Endothelial cell (in vitro differentiated cells): Measurements from ENCODE around the gene ZFYVE9. TPM values are rescaled to one million over a fixed set of nuclear protein-coding genes. Genes with fewer than 3 reads are reported as not detected.

ENCODE experiments used
- DNase-seq: peaks from one replicate; pipeline ENCODE4 v3.0.0; 2021; ENCODE audit warnings: low spot score
- H3K27ac Mint-ChIP-seq: one replicate; pipeline ENCODE4 v1.8.0; 2021; ENCODE audit warnings: mixed read lengths, inconsistent platforms; ENCODE audit not compliant: unreplicated experiment
- H3K27me3 Mint-ChIP-seq: one replicate; pipeline ENCODE4 v1.8.0; 2021; ENCODE audit warnings: mild to moderate bottlenecking, moderate library complexity, mixed read lengths, inconsistent platforms; ENCODE audit not compliant: unreplicated experiment
- H3K36me3 Mint-ChIP-seq: one replicate; pipeline ENCODE4 v1.8.0; 2021; ENCODE audit warnings: mild to moderate bottlenecking, low read depth, mixed read lengths, inconsistent platforms; ENCODE audit not compliant: unreplicated experiment
- H3K4me1 Mint-ChIP-seq: one replicate; pipeline ENCODE4 v1.8.0; 2021; ENCODE audit warnings: mild to moderate bottlenecking, mixed read lengths, inconsistent platforms; ENCODE audit not compliant: unreplicated experiment
- H3K4me3 Mint-ChIP-seq: one replicate; pipeline ENCODE4 v1.8.0; 2021; ENCODE audit warnings: mild to moderate bottlenecking, mixed read lengths, inconsistent platforms; ENCODE audit not compliant: unreplicated experiment
- H3K9me3 Mint-ChIP-seq: one replicate; pipeline ENCODE4 v1.8.0; 2021; ENCODE audit warnings: mixed read lengths, inconsistent platforms; ENCODE audit not compliant: unreplicated experiment
- CTCF ChIP-seq: fragments of 200-600 bp; sonication (generic); IDR thresholded peaks from one replicate; pipeline ENCODE4 v1.5.0; 2021; ENCODE audit warnings: antibody characterized with exemption; ENCODE audit not compliant: unreplicated experiment
- total RNA-seq: library from RNA; stranded (reverse); fragmentation: NEBNext Ultra II Directional; extraction: Animal tissue kit (Norgen Biotek cat#: 25700); gene quantifications from one replicate; pipeline ENCODE4 v1.2.1, GENCODE V29; 2021; ENCODE audit not compliant: unreplicated experiment

ZFYVE9 gene
- total RNA-seq, 1 donor from 2014 or later = 19.5 TPM

GRCh38 chr1:52332411-52332810 is 190.5 kb downstream of the ZFYVE9 start:
- Mint-ChIP-seq H3K36me3 (peaks cover 4% of the 10 kb centered on the region), H3K4me1 (no peaks in the 10 kb centered on the region), H3K27ac (no peak overlapping the region), H3K9me3 (no peaks in the 10 kb centered on the region), H3K4me3 (no peak overlapping the region), H3K27me3 (no peaks in the 10 kb centered on the region)
- DNase-seq = no peak
- TF ChIP-seq CTCF = no peak

GRCh38 chr1:52334906-52335528 is 193.1 kb downstream of the ZFYVE9 start:
- H3K27me3 Mint-ChIP-seq = no peaks in the 10 kb centered on the region
- H3K9me3 Mint-ChIP-seq = no peaks in the 10 kb centered on the region

GRCh38 chr1:52337439-52337838 is 195.6 kb downstream of the ZFYVE9 start:
- Mint-ChIP-seq H3K4me1 (no peaks in the 10 kb centered on the region), H3K27ac (no peak overlapping the region), H3K36me3 (peaks cover 4% of the 10 kb centered on the region), H3K9me3 (no peaks in the 10 kb centered on the region), H3K4me3 (no peak overlapping the region), H3K27me3 (no peaks in the 10 kb centered on the region)
- DNase-seq = no peak
- no peak for TF ChIP-seq CTCF

More at GRCh38 chr1:52334906-52335528, 193.1 kb downstream of the ZFYVE9 start:
- no peak overlapping the region for H3K27ac Mint-ChIP-seq
- H3K36me3 Mint-ChIP-seq = peaks cover 4% of the 10 kb centered on the region
- no peaks in the 10 kb centered on the region for H3K4me1 Mint-ChIP-seq
- TF ChIP-seq CTCF = no peak
- DNase-seq = no peak
- H3K4me3 Mint-ChIP-seq = no peak overlapping the region

GRCh38 chr1:52341655-52342260 is 199.9 kb downstream of the ZFYVE9 start:
- TF ChIP-seq CTCF = no peak
- Mint-ChIP-seq H3K4me1 (no peaks in the 10 kb centered on the region), H3K4me3 (no peak overlapping the region), H3K27ac (no peak overlapping the region), H3K9me3 (no peaks in the 10 kb centered on the region), H3K36me3 (peaks cover 5% of the 10 kb centered on the region), H3K27me3 (no peaks in the 10 kb centered on the region)
- DNase-seq = no peak

- H3K4me3 Mint-ChIP-seq = no peak overlapping the region
Observed at GRCh38 chr1:52343979-52344378, 202.1 kb downstream of the ZFYVE9 start.

More at GRCh38 chr1:52343979-52344378, 202.1 kb downstream of the ZFYVE9 start:
- no peak for TF ChIP-seq CTCF
- DNase-seq = no peak
- no peaks in the 10 kb centered on the region for H3K27me3 Mint-ChIP-seq
- no peaks in the 10 kb centered on the region for H3K9me3 Mint-ChIP-seq
- H3K4me1 Mint-ChIP-seq = peaks cover 2% of the 10 kb centered on the region
- H3K36me3 Mint-ChIP-seq = peaks cover 5% of the 10 kb centered on the region
- no peak overlapping the region for H3K27ac Mint-ChIP-seq
